GM18951 (cell line): ENCODE measurements around the gene C3orf70.

Experiments used
- POLR2A ChIP-seq: IDR thresholded peaks from 4 replicates; pipeline ENCODE4 v1.6.1; 2011; ENCODE audit warnings: mild to moderate bottlenecking; ENCODE audit not compliant: insufficient read length, insufficient read depth; ENCODE audit errors: extremely low read depth
- in situ Hi-C: fragments of 300-500 bp; cut with MboI; formaldehyde crosslinking; loops from one replicate; pipeline ENCODE4 v1.12.0; 2022; ENCODE audit warnings: low sequenced_read_pairs, mixed read lengths, inconsistent platforms; ENCODE audit not compliant: unreplicated experiment

The C3orf70 gene, protein sequence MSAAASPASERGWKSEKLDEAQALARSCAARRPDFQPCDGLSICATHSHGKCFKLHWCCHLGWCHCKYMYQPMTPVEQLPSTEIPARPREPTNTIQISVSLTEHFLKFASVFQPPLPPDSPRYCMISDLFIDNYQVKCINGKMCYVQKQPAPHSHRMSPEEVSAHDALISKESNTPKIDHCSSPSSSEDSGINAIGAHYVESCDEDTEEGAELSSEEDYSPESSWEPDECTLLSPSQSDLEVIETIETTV

DNA sequence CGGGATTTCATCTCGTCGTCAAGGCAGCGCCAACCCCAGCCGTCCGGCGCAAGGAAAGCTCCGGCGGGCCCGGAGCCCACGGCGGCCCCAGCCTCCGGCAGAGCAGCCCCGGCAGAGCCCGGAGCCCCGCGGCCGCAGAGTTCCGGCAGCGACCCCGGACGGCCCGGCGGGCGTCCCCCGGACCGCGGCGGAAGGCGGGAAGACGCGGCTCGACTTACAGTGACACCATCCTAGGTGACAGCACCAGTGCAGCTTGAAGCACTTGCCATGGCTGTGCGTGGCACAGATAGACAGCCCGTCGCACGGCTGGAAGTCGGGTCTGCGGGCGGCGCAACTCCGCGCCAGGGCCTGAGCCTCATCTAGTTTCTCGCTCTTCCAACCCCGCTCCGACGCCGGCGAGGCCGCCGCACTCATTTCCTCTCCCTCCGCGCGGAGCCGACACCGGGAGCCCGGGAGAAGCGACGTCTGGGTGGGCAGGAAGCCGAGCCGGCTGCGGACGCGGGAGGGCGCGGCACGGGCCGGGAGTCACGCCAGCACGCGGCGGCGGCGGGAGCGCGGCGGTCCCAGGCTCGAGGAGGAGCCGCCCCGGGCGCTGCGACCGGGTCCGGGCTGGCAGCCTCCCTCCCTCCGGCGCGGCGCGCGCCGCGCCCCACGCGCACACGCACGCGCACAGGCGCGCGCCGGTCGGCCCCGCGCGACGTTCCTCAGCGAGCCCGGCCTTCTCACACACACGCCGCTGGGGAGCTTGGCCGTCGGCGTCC is at the start of gene C3orf70:
C3orf70 (minus strand) TSS at position 651 of the 761 bp plus-strand sequence; CDS start at position 414, 237 bp downstream.
- no peak for TF ChIP-seq POLR2A
- in situ Hi-C loops = no loop called here

DNA sequence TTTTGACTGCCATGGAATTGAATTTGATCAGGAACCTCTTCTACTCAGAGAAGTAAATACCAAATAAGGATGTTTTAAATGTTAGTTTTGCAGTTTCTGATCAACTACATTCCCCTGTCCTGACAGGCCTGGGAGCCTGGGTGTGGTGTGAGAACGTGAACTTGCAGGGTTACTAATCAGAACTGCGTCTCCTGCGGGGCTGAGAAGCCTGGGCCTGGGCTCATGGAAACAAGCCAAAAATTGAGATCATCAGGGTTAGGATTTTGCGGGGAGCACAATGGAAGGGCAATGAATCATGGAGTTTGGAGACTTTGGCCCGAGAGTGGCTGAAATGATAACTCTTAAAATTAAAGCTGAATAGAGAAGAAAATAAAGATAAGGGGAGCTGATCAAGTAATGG is 47.8 kb upstream of the C3orf70 start:
- no peak for TF ChIP-seq POLR2A
- in situ Hi-C loops = no loop called here

DNA sequence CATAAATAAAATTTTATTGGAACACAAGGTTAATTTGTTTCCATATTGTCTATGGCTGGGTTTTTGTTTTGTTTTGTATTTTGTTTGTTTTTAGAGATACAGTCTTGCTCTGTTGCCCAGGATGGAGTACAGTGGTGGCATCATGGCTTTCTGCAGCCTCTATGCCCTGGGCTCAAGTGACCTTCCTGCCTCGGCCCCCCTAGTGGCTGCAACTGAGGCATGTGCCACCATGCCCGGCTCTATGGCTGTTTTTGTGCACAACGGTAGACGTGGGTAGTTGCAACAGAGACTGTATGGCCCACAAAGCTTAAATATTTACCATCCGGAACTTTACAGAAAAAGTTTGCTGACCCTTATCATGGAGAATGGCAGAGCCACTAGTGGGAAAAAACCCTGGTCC is 46.8 kb upstream of the C3orf70 start:
- no peak for TF ChIP-seq POLR2A
- in situ Hi-C loops = loop anchor here (25.0 kb wide), 1 partner anchor 312 kb away; no protein-coding TSS in a partner anchor

DNA sequence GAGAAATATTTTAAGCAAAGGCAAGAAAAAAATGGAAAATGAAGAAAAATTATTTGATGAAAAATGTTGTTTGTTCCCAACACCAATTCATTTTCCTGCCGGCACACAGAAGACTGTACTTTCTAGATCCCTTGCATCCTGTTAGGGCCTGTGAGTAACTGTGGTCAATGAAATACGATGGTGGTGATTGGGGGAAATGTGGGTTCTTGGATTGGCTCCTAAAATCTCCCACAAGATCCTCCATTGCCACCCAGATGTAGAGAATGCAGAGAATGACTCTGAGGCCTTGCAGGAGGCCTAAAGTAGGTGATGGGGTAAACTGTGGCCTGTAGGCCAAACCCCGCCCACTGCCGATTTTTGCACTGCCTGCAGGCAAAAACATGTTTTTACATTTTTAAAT is 46.3 kb upstream of the C3orf70 start:
- in situ Hi-C loops = loop anchor here (25.0 kb wide), 1 partner anchor 312 kb away; no protein-coding TSS in a partner anchor

DNA sequence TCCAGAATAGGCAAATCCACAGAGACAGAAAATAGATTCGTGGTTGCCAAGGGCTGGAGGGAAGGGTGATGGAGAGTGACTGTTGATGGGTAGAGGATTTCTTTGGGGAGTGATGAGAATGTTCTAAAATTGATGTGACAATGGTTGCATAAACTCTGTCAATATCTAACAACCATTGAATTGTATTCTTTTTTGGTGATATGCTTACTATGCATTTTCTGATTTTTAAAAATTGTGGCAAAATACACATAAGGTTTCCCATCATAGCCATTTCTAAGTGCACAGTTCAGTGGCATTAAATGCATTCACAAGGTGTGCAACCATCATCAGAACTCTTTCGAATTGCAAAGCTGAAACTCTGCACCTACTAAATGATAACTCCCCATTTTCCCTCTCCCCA is 44.2 kb upstream of the C3orf70 start:
- in situ Hi-C loops = loop anchor here (25.0 kb wide), 1 partner anchor 310 kb away; no protein-coding TSS in a partner anchor
- no peak for TF ChIP-seq POLR2A

More for the DNA sequence above, 46.3 kb upstream of the C3orf70 start:
- no peak for TF ChIP-seq POLR2A

DNA sequence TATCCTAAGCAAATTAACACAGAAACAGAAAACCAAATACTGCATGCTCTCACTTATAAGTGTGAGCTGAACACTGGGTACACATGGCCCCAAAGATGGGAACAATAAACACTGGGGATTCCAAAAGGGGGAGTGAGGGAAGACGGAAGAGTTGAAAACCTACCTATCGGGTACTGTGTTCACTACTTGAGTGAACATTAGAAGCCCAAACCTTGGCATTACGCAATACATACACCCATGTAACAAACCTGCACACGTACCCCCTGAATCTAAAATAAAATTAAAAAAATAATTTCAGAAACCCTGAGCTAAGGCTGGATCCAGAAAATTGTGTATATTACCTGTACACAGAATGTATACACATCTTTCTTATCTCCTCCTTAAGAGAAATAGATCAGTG is 42.8 kb upstream of the C3orf70 start:
- no peak for TF ChIP-seq POLR2A
- in situ Hi-C loops = loop anchor here (25.0 kb wide), 1 partner anchor 308 kb away; no protein-coding TSS in a partner anchor

DNA sequence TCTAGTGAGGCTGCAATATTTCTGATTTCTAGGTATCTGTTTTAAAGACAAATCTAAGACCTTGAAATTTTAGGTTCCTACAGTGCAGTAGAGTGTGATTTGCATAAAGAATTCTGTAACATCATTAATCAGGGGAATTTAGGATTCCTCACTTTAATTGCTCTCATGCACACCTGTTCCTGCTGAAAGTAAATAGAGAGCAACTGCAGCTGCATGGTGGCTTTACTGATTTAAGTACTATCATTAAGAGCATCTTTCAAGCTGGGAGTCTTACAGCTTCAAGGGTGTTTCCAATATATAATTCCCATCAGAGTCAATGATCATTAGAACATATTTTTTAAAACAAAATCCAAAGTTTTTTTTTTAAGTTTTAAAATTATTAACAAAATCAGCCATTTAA is 36.0 kb upstream of the C3orf70 start:
- in situ Hi-C loops = loop anchor here (25.0 kb wide), 1 partner anchor 302 kb away; no protein-coding TSS in a partner anchor
- TF ChIP-seq POLR2A = no peak

DNA sequence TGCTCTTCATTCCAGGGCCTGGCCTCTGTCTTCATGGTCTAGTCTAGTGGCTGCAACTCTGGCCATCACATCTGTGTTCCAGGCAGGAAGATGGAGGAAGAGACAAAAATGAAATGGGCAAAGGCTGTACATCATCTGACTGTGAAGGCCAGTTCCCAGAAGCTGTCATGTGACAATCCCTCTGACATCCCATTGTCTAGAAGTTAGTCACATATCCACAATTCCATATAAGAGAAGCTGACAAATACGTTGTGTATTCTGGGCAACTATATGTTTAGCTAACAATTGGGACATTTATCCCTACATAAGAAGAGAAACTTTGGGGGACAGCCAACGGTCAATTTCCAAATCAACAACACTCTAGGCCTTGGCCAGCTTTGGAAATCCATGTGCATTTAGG is 34.5 kb upstream of the C3orf70 start:
- in situ Hi-C loops = loop anchor here (25.0 kb wide), 1 partner anchor 300 kb away; no protein-coding TSS in a partner anchor
- TF ChIP-seq POLR2A = no peak

DNA sequence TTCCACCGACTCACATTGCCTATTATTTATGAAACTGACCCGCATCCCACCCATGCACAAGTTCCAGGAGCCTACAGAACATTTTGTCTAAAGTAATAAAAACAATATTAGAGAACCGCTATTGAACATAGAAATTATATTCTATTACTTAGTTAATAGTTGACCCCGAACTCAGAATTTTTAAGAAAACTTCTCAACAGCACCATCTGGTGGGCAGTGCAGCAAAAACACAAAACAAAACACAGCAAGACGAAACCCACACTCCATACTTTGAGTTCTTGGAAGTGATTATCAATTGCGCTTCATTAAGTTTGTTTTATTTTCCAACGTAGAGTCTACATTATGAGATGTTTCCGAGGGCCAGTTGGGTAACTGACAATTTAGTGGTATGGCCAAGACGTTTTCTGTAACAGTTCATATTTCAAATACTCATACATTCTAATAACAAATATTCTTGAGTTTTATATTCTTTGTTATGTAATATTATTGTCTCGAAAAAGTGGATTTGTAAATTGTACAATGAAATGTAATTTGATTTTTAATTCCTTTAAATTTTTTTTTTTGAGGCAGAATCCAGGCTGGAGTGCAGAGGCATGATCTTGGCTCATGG is 24.0 kb upstream of the C3orf70 start:
- TF ChIP-seq POLR2A = no peak
- in situ Hi-C loops = loop anchor here (25.0 kb wide), 1 partner anchor 290 kb away; no protein-coding TSS in a partner anchor

DNA sequence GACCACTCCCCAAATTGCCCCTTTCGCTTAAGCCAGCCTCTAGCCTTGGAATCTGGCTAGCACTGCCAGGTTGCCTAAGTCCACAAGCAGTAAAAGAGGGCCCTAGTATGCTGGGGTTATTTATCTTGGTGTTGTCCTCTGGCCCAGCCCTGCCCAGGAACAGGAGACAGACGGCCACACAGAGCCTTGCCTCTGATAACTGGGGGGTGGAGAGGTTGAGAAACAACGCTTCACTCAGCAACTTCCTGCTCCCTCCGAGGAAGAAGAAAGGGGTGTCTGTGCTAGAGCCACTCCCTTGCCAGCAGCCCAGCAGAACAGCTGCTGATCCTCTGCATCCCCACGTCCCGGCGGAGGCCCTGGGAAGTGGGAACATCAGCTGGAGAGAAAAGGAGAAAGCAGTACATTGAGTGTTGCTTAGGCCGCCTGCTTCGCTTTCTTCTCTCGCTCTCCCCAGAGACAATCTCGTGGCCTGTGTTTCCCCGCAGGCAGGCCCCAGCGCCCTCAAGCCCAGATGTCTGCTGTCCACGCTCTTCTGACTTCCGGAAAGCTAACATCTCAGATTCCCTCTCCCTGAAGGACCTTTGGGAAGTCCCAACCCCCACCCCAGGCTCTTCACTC is 22.6 kb upstream of the C3orf70 start:
- TF ChIP-seq POLR2A = peak; percentile 26
- in situ Hi-C loops = loop anchor here (25.0 kb wide), 1 partner anchor 288 kb away; no protein-coding TSS in a partner anchor

DNA sequence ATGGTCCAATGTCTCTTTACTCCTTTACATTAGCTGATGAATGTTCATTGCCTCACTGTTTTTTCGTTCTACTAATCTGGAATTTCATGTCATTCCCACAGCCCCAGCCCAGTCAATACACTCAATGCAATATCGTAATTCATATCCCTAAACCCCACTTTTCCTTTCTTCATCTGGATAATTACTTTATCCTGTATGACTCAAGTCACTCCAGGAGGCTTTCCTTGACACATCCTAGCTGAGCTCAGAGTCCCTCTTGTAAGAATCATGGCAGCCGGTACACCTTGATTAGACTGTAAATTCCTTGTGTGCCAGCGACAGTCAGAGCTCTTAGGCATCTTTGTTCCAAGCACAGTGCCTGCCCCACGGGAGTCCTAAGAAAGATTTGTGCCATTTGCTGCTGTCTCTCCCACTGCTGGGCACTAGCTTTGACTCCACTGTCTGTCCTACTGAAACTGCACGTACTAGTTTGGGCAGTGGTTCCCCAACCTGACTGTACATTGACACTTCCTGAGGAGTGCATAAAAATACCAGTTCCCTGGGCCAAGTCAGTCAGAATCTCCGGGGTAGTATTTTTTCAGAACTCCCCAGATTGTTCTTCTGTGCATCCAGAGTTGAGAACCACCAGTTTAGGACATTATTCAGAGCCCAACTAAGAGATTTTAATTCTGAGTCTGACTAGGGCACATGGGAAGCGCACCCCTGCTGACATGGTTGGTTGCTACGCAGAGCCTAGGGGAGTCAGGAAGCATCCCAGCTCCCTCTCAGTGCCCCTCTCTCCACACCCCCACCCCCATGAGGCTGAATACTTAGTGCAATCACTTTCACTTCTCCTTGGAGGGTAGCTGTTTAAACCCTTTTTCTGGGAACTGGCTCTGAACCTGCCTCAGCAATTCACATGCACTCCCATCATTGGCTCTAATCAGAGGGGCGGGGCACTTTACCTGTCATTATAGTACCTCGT is 19.5 kb upstream of the C3orf70 start:
- in situ Hi-C loops = no loop called here
- TF ChIP-seq POLR2A = no peak
